HAP-1 (cell line): ENCODE results near the gene NME1.

ENCODE experiments used
- DNase-seq, 2 experiments: peaks; one replicate each; pipeline ENCODE4 v3.0.0-alpha.2; 2016 to 2020; ENCODE audit warnings: low spot score in 2 of 2
- H3K27me3 ChIP-seq: fragments of 250-450 bp; sonication (Bioruptor Pico); 2 replicates; pipeline ENCODE4 v1.5.1; 2020; ENCODE audit warnings: low read depth, mild to moderate bottlenecking, moderate library complexity
- H3K36me3 ChIP-seq: fragments of 250-450 bp; sonication (Bioruptor Pico); replicated peaks from 2 replicates; pipeline ENCODE4 v1.5.1; 2020; ENCODE audit warnings: mild to moderate bottlenecking
- H3K4me1 ChIP-seq: fragments of 250-450 bp; sonication (Bioruptor Pico); 2 replicates; pipeline ENCODE4 v1.5.1; 2020; ENCODE audit warnings: mild to moderate bottlenecking
- H3K4me3 ChIP-seq: fragments of 250-450 bp; sonication (Bioruptor Pico); 2 replicates; pipeline ENCODE4 v1.5.1; 2020; ENCODE audit warnings: mild to moderate bottlenecking, moderate library complexity
- H3K9me3 ChIP-seq: fragments of 250-450 bp; sonication (Bioruptor Pico); 2 replicates; pipeline ENCODE4 v1.5.1; 2020; ENCODE audit warnings: mild to moderate bottlenecking, moderate library complexity
- in situ Hi-C: fragments of 300-500 bp; cut with MboI; formaldehyde crosslinking; loops from 3 replicates; pipeline ENCODE4 v1.14.3; 2020; ENCODE audit warnings: low sequenced_read_pairs, inconsistent platforms, mixed read lengths

The NME1 gene

GRCh38 chr17:51188271-51188833, 35.0 kb downstream of the NME1 start:
- Histone ChIP-seq H3K27me3 (no peaks in the 10 kb centered on the region), H3K4me1 (no peaks in the 10 kb centered on the region), H3K9me3 (no peaks in the 10 kb centered on the region), H3K36me3 (peaks cover 43% of the 10 kb centered on the region), H3K4me3 (no peak overlapping the region)
- no peak for DNase-seq
- in situ Hi-C loops, result no loop called here

- H3K27me3 ChIP-seq, result no peaks in the 10 kb centered on the region
- no peaks in the 10 kb centered on the region for H3K4me1 ChIP-seq
- H3K9me3 ChIP-seq, result no peaks in the 10 kb centered on the region
- peaks cover 46% of the 10 kb centered on the region for H3K36me3 ChIP-seq
- no peak overlapping the region for H3K4me3 ChIP-seq
- in situ Hi-C loops, result no loop called here
- DNase-seq, result no peak
Observed at GRCh38 chr17:51189162-51189561, 35.8 kb downstream of the NME1 start.

- DNase-seq, result no peak
- H3K4me1 ChIP-seq, result no peaks in the 10 kb centered on the region
- in situ Hi-C loops, result no loop called here
- H3K9me3 ChIP-seq, result no peaks in the 10 kb centered on the region
- H3K27me3 ChIP-seq, result no peaks in the 10 kb centered on the region
- H3K36me3 ChIP-seq, result peaks cover 41% of the 10 kb centered on the region
- no peak overlapping the region for H3K4me3 ChIP-seq
Observed at GRCh38 chr17:51189628-51190027, 36.3 kb downstream of the NME1 start.

- Histone ChIP-seq H3K27me3 (no peaks in the 10 kb centered on the region), H3K4me1 (no peaks in the 10 kb centered on the region; the same call in 1 of the 2 replicates), H3K4me3 (no peak overlapping the region), H3K9me3 (no peaks in the 10 kb centered on the region), H3K36me3 (peaks cover 42% of the 10 kb centered on the region)
- DNase-seq, result no peak
- in situ Hi-C loops, result no loop called here
Observed at GRCh38 chr17:51191895-51192294, 38.5 kb downstream of the NME1 start.

- no peak for DNase-seq
- H3K36me3 ChIP-seq, result peaks cover 52% of the 10 kb centered on the region
- no peaks in the 10 kb centered on the region; the same call in 1 of the 2 replicates for H3K4me1 ChIP-seq
- H3K27me3 ChIP-seq, result no peaks in the 10 kb centered on the region
- in situ Hi-C loops, result no loop called here
- no peak overlapping the region for H3K4me3 ChIP-seq
- H3K9me3 ChIP-seq, result no peaks in the 10 kb centered on the region
Observed at GRCh38 chr17:51197754-51198153, 44.4 kb downstream of the NME1 start.

- in situ Hi-C loops, result no loop called here
Observed at GRCh38 chr17:51200295-51200694, 46.9 kb downstream of the NME1 start.

GRCh38 chr17:51200846-51201245, 47.5 kb downstream of the NME1 start:
- no peaks in the 10 kb centered on the region for H3K9me3 ChIP-seq
- no peaks in the 10 kb centered on the region for H3K27me3 ChIP-seq
- no peak for DNase-seq
- no peak overlapping the region for H3K4me3 ChIP-seq
- in situ Hi-C loops, result no loop called here
- H3K36me3 ChIP-seq, result peaks cover 55% of the 10 kb centered on the region
- no peaks in the 10 kb centered on the region; the same call in 1 of the 2 replicates for H3K4me1 ChIP-seq

More at GRCh38 chr17:51200295-51200694, 46.9 kb downstream of the NME1 start:
- Histone ChIP-seq H3K4me1 (no peaks in the 10 kb centered on the region; the same call in 1 of the 2 replicates), H3K27me3 (no peaks in the 10 kb centered on the region), H3K9me3 (no peaks in the 10 kb centered on the region), H3K36me3 (peaks cover 49% of the 10 kb centered on the region), H3K4me3 (no peak overlapping the region)
- DNase-seq, result no peak

DNA sequence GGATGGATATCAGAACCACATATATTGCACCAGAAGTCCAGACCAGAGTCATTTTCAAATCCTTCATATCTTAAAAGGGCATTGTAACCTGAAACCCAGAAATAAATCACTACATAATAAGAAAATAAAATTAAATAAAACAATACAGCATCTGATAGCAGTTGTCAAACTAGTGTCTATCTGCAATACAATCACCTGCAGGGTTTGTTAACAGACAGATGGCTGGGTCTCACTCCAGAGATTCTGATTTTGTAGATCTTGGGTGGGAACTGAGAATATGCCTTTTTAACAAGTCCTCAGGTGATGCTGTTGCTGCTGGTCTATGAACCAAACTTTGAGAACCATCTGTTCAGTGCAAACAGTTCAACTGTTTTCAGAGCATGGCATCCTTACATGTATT, 50.5 kb downstream of the NME1 start:
- Histone ChIP-seq H3K27me3 (no peaks in the 10 kb centered on the region), H3K4me1 (no peaks in the 10 kb centered on the region), H3K36me3 (peaks cover 58% of the 10 kb centered on the region), H3K9me3 (no peaks in the 10 kb centered on the region), H3K4me3 (no peak overlapping the region)
- in situ Hi-C loops, result no loop called here
- no peak for DNase-seq
